ENCODE results near the gene LRRIQ1.

- TF ChIP-seq CTCF (IDR thresholded peaks at IDR 0.05) (no peak), EZH2 (IDR thresholded peaks at IDR 0.05; ENCODE audit: borderline replicate concordance, insufficient read depth, low read depth, low read length, poor library complexity, severe bottlenecking) (no peak)
Measured at GRCh38 chr12:85002778-85003296, 33.3 kb upstream of the LRRIQ1 start.
